Gastroesophageal sphincter (tissue), 4 donors: ENCODE data around the gene PSEN2. TPM values are rescaled to one million over a fixed set of nuclear protein-coding genes. Genes with fewer than 3 reads are reported as not detected.

Experiments
- ATAC-seq: fragments of 150-250 bp; one replicate; pipeline ENCODE4 v1.9.1; 2016; ENCODE audit warnings: mild to moderate bottlenecking, moderate library complexity
- H3K27ac ChIP-seq, 4 donors: fragments of 200-600 bp; sonication (generic) in 3 of 4; 1 replicate in 3 of 4; 2 replicates in 1 of 4; pipeline ENCODE4 v1.5.1; 2016 to 2019
- H3K27me3 ChIP-seq: fragments of 200-600 bp; sonication (generic); one replicate; pipeline ENCODE4 v1.5.1; 2019
- H3K36me3 ChIP-seq, 2 donors: fragments of 200-600 bp; sonication (generic); one replicate each; pipeline ENCODE4 v1.5.1; 2019; ENCODE audit warnings: control low read depth in 1 of 2
- H3K4me1 ChIP-seq, 3 donors: fragments of 200-600 bp; sonication (generic); 1 replicate in 2 of 3; 2 replicates in 1 of 3; pipeline ENCODE4 v1.5.1; 2016 to 2019; ENCODE audit warnings: control low read depth in 2 of 3
- H3K4me3 ChIP-seq, 2 donors: fragments of 200-600 bp; sonication (generic); one replicate each; pipeline ENCODE4 v1.5.1; 2019; ENCODE audit warnings: mild to moderate bottlenecking in 1 of 2, moderate library complexity in 1 of 2
- H3K9me3 ChIP-seq, 3 donors: fragments of 200-600 bp; sonication (generic); one replicate each; pipeline ENCODE4 v1.5.1; 2017 to 2019; ENCODE audit warnings: control low read depth in 2 of 3
- CTCF ChIP-seq, 4 experiments: fragments of 200-600 bp in 2 of 4; fragments of 450-650 bp in 2 of 4; sonication (generic) in 1 of 4; IDR thresholded peaks; one replicate each; pipeline ENCODE4 v1.5.1; 2017 to 2019; ENCODE audit warnings: antibody characterized with exemption in 4 of 4, mild to moderate bottlenecking in 2 of 4, moderate library complexity in 2 of 4
- EP300 ChIP-seq: sonication (generic); formaldehyde crosslinking; IDR thresholded peaks from one replicate; pipeline ENCODE4 v1.6.1; 2017; ENCODE audit warnings: antibody characterized with exemption, mild to moderate bottlenecking
- POLR2A ChIP-seq, 2 donors: fragments of 450-650 bp; IDR thresholded peaks; one replicate each; pipeline ENCODE4 v1.6.1; 2017; ENCODE audit warnings: antibody characterized with exemption in 2 of 2, mild to moderate bottlenecking in 2 of 2, moderate library complexity in 1 of 2
- POLR2AphosphoS5 ChIP-seq: sonication (generic); formaldehyde crosslinking; IDR thresholded peaks from one replicate; pipeline ENCODE4 v1.6.1; 2017; ENCODE audit warnings: antibody characterized with exemption
- WGBS, 2 donors: methylation state at CpG; one replicate each; pipeline ENCODE4 v1.1.5; 2018; ENCODE audit warnings: low coverage in 1 of 2; 5-methylcytosine and 5-hydroxymethylcytosine counted together
- total RNA-seq, 4 donors: library from RNA; depleted of rRNA; stranded (reverse); fragments of >200 nt; gene quantifications; one replicate each; pipeline ENCODE4 v1.1.0, GENCODE V29; 2016

Gene PSEN2
- total RNA-seq, 4 donors from 2014 or later, result 41.4 to 64.4 (median 42.5) TPM

- Histone ChIP-seq H3K9me3 (no peaks in the 10 kb centered on the region), H3K27me3 (no peaks in the 10 kb centered on the region), H3K4me3 (no peak overlapping the region), H3K27ac (no peak overlapping the region), H3K36me3 (peaks cover 0 to 21% of the 10 kb centered on the region in 2 donors), H3K4me1 (peaks cover 5 to 58% (median 9%) of the 10 kb centered on the region in 3 donors)
- WGBS, 2 donors, result 81 to 85% methylated on average over 2 to 4 of the region's 7 CpGs
- no peak for TF ChIP-seq CTCF (IDR thresholded peaks at IDR 0.05)
- TF ChIP-seq EP300, result no peak
- TF ChIP-seq POLR2A (IDR thresholded peaks at IDR 0.05), result no peak
- TF ChIP-seq POLR2AphosphoS5, result no peak
- no peak for ATAC-seq
Observed at GRCh38 chr1:226872437-226872836, 2.0 kb downstream of the PSEN2 start.

- ATAC-seq, result no peak
- Histone ChIP-seq H3K36me3 (peaks cover 0 to 36% of the 10 kb centered on the region in 2 donors), H3K4me3 (no peak overlapping the region), H3K27me3 (no peaks in the 10 kb centered on the region), H3K4me1 (peaks cover 5 to 58% (median 9%) of the 10 kb centered on the region in 3 donors), H3K27ac (no peak overlapping the region), H3K9me3 (no peaks in the 10 kb centered on the region)
- WGBS, 2 donors, result 94 to 100% methylated on average over 2 to 3 of the region's 7 CpGs
- TF ChIP-seq POLR2AphosphoS5 (no peak), EP300 (no peak), CTCF (IDR thresholded peaks at IDR 0.05) (no peak), POLR2A (IDR thresholded peaks at IDR 0.05) (no peak)
Observed at GRCh38 chr1:226873771-226874578, 3.6 kb downstream of the PSEN2 start.

GRCh38 chr1:226874579-226875425 is 4.4 kb downstream of the PSEN2 start:
- no peak for ATAC-seq
- 78 to 89% methylated on average over 5 to 9 of the region's 12 CpGs for WGBS, 2 donors

GRCh38 chr1:226875641-226876295 is 5.4 kb downstream of the PSEN2 start:
- no peak overlapping the region for H3K4me3 ChIP-seq
- TF ChIP-seq EP300 (no peak), POLR2AphosphoS5 (no peak), POLR2A (IDR thresholded peaks at IDR 0.05) (no peak), CTCF (IDR thresholded peaks at IDR 0.05) (no peak)
- no peak for ATAC-seq
- H3K4me1 ChIP-seq, result peaks cover 5 to 46% (median 9%) of the 10 kb centered on the region in 3 donors
- no peak overlapping the region for H3K27ac ChIP-seq
- no peaks in the 10 kb centered on the region for H3K27me3 ChIP-seq
- 40 to 56% methylated on average over 1 to 4 of the region's 11 CpGs for WGBS, 2 donors
- H3K36me3 ChIP-seq, result peaks cover 0 to 54% of the 10 kb centered on the region in 2 donors
- H3K9me3 ChIP-seq, result no peaks in the 10 kb centered on the region

More at GRCh38 chr1:226874579-226875425, 4.4 kb downstream of the PSEN2 start:
- H3K9me3 ChIP-seq, result no peaks in the 10 kb centered on the region
- TF ChIP-seq EP300, result no peak
- peaks cover 5 to 54% (median 9%) of the 10 kb centered on the region in 3 donors for H3K4me1 ChIP-seq
- H3K27ac ChIP-seq, result no peak overlapping the region
- H3K27me3 ChIP-seq, result no peaks in the 10 kb centered on the region
- H3K4me3 ChIP-seq, result no peak overlapping the region
- peaks cover 0 to 45% of the 10 kb centered on the region in 2 donors for H3K36me3 ChIP-seq

GRCh38 chr1:226877669-226878068 is 7.3 kb downstream of the PSEN2 start:
- Histone ChIP-seq H3K4me3 (no peak overlapping the region), H3K36me3 (peaks cover 0 to 73% of the 10 kb centered on the region in 2 donors), H3K4me1 (peaks cover 0 to 33% (median 5%) of the 10 kb centered on the region in 3 donors), H3K9me3 (no peaks in the 10 kb centered on the region), H3K27ac (no peak overlapping the region), H3K27me3 (no peaks in the 10 kb centered on the region)
- TF ChIP-seq POLR2A (IDR thresholded peaks at IDR 0.05) (no peak), CTCF (IDR thresholded peaks at IDR 0.05) (no peak), EP300 (no peak), POLR2AphosphoS5 (no peak)
- WGBS, 2 donors, result 60 to 76% methylated on average over 1 to 7 of the region's 7 CpGs
- no peak for ATAC-seq
